Activated naive CD8-positive, alpha-beta T cell treated with anti-CD3 and anti-CD28 coated beads, Interleukin-2, amount 50 U/mL, for 16 hours (primary cell): ENCODE measurements around the gene TRIM25.
"Not testable (repeated sequence)": the region's sequence is repeated elsewhere in the genome, so short reads cannot be mapped to it uniquely, and the experiment has no call there.

Source experiments
- DNase-seq: peaks from one replicate; pipeline ENCODE4 v3.0.0-alpha.2; 2020; ENCODE audit warnings: low read depth, low spot score

The TRIM25 gene, protein sequence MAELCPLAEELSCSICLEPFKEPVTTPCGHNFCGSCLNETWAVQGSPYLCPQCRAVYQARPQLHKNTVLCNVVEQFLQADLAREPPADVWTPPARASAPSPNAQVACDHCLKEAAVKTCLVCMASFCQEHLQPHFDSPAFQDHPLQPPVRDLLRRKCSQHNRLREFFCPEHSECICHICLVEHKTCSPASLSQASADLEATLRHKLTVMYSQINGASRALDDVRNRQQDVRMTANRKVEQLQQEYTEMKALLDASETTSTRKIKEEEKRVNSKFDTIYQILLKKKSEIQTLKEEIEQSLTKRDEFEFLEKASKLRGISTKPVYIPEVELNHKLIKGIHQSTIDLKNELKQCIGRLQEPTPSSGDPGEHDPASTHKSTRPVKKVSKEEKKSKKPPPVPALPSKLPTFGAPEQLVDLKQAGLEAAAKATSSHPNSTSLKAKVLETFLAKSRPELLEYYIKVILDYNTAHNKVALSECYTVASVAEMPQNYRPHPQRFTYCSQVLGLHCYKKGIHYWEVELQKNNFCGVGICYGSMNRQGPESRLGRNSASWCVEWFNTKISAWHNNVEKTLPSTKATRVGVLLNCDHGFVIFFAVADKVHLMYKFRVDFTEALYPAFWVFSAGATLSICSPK

DNA sequence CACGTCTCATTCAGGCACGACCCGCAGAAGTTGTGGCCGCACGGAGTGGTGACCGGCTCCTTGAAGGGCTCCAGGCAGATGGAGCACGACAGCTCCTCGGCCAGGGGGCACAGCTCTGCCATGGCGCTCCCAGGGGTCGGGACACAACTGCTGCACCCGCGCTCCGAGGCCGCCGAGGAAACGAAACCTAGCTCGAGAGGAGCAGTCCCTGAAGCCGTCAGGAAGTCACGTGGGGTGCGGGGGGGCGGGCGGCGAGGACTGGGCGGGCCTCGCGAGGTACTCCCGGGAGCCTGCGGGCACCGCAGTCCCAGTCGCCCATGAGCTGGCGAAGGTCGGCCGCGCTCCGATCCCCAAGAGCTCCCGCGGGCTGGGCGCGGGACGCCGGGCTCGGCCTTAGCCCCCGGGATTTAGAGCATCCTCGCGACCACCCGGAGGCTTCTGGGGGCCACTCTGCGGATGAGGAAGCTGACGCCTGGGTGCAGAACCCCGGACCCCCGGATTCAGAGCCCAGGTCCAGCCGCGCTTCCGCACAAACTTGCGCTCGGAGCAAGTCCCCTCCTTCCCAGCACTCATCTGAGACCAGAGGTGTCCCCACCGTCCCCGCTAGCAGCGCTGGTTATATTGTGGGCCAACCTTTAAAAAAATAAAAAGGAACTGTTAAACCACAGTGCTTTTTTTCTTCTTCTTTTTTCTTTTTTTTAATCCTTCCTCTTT lies at the start of gene TRIM25:
Gene TRIM25, minus strand, starts transcription at position 183 of the 714 bp plus-strand sequence. Its CDS starts 61 bp downstream, at position 122.
- peak; percentile 84 for DNase-seq

DNA sequence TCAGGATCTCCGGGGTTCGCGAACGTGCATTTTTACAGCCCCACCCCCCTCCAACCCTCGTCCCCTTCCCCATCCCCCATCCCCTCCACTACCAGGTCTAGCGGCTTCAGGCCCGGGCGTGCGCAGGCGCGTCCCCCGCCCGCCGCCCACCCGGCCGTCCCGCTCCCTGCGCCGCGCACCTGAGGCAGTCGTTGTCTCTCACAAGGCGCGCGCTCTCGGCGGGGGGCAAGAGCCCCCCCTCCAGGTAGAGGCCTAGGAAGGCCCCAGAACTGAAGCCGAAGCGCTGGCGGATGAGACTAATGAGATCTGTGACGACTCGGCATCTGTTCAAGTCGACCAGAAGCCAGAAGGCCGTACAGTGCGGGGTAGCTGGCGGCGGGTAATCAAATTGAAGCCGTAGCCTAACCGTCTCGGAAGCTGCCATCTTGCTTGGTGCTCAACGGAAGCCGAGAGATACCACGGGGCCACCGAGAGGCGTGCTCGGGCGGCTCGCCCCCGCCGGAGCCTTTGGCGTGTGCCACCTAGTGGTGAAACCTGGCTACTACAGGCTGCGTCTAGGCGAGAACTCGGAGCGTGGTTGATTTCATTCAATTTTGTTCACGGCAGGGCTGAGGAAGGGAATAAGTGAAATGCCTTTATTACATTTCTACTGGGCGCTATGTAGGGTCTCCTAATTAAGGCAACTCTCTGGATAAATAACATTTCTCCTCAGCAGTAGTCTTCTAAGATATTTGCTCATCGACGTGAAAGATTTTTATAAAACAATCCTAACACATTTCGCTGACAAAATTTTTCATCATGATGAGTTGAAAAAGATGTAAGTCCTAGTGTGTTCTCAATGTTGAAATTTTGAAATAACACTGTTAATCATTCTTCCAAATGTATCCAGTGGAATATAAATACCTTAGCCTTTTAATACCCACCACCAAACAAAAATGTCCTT lies 47.0 kb upstream of the TRIM25 start, which contains the start of gene COIL:
Gene COIL, minus strand, starts transcription at position 455 of the 943 bp plus-strand sequence. Its CDS starts 31 bp downstream, at position 424.
- DNase-seq, result peak; percentile 86

DNA sequence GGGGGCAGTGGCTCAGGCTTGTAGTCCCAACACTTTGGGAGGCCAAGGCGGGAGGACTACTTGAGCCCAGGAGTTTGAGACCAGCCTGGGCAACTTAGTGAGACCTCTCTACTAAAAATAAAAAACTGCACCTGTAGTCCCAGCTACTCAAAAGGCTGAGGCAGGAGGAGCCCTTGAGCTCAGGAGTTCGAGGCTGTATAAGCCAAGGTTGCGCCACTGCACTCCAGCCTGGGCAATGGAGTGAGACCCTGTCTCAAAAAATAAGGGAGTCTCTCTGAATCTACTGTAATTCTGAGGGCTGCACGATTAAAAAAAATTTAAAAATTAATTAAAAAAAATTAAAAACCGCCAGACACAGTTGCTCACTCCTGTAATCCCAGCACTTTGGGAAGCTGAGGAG lies 43.1 kb upstream of the TRIM25 start:
- no peak for DNase-seq

DNA sequence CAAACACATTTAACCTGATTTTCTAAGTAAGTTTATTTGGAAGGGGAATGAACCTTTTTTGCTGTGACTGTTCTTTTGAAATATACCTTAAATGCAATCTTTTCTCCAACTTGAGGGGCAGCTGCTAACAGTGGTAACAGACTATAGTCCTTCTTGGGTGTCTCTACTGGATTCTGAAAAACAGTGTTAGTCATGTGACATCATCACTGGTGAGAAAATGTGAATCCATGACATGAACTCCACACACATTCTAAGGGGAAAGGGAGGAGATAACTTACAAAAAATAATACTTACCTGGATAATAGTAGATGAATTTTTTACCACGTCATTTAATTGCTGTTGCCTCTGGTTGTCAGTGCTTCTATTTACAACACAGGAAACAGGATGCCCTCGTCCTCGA lies 35.7 kb upstream of the TRIM25 start:
- no peak for DNase-seq

DNA sequence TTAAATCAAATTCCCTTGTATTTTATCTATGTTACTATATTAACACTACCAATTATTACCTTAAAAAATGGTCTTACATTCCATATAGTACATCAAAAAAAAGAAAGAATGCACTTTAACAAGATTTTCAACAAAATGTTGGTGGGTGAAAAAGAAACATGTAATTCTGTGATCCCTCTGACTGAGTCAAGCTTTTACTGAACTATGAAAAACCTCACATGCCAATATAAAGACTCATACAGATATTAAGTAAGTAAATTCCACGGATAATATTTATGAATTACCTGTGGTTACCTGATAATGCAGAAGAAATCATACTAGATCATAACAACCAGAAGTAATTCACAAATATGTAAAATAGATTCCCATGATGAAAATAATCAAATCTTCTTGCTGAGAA lies 34.6 kb upstream of the TRIM25 start:
- DNase-seq, result no peak

DNA sequence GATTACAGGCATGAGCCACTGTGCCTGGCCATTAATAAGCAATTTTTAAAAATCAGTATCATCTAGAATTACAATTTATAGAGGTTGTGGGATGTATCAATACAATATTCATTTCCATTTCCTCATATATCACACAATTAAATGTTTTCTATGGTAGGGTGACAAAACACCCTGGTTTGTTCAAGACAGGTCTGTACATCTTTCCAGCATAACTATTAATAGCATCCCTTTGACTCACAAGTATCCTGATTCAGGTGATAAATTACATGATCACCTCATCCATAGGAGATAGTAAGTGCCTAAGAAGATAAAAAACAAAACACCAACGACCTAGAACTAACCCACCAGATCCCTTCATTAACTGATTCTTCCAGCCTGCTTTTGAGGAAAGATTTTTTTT lies 33.9 kb upstream of the TRIM25 start:
- no peak for DNase-seq

DNA sequence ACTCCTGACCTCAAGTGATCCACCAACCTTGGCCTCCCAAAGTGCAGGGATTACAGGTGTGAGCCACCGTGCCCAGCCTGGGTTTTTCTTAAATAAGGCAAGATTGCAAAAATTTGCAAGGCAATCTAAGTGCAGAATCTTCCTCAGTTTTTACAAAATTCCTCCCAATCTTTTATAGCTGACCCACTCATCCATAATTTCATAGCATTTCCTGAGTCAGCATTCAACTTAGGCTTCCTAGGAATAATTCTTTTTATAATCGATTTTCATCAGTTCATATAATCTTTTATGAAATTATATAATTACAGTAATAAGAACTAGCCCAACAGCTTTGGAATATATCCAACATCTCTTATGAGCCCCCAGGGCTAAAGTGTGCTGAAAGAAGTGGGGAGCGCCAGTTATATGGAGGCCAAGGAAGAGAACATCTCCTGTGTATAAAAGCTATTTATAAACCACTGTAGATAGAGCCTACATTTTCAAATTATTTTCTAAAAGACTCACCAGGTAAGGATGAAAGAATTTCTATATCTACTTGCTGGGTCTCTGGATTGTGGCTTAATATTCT lies 32.2 kb upstream of the TRIM25 start:
- DNase-seq, result no peak

DNA sequence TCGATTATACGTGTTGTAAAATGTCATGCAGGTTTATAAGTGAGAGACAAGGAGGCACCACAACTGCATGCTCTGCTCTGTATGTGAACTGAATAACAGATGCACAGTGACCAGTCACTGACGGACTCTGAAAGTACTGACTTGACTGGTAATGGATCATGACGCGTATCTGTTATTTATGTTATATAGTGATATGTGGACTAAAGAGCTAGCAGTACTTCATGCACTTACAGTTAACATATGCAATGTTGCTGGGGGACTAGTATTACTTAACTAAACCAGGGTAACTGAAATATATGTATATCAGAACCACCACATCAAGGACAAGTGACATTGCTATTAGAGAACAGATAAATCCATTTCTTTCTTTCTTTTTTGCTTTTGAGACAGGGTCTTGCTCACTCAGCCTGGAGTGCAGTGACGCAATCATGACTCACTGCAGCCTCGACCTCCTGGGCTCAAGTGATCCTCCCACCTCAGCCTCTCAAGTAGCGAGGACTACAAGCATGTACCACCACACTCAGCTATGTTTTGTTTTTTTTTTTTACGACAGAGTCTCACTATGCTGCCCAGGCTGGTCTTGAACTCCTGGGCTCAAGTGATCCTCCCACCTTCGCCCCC lies 29.8 kb upstream of the TRIM25 start:
- no peak for DNase-seq

DNA sequence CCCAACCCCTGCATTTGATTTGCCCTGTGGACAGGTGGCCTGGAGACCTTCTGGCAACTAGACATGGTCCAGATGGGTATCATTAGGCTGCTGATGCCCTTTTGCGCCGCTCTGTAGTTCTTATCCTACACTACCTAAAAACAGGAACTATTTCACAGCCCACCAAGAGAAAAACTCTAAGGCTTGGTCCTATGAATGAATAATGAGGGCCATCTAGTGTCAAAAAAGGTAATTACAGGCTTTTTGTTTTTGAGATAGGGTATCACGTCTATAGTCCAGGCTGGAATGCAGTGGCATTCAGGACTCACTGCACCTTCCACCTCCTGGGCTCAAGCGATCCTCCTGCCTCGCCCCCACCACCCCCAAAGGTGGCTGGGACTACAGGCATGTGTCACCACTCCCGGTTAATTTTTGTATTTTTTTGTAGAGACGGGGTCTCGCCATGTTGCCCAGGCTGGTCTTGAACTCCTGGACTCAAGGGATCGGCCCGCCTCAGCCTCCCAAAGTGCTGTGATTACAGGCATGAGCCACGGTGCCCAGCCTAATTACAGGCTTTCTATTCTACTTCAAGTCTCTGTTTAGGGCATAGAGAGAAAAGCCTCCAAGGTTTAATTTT lies 26.1 kb upstream of the TRIM25 start:
- no peak for DNase-seq

DNA sequence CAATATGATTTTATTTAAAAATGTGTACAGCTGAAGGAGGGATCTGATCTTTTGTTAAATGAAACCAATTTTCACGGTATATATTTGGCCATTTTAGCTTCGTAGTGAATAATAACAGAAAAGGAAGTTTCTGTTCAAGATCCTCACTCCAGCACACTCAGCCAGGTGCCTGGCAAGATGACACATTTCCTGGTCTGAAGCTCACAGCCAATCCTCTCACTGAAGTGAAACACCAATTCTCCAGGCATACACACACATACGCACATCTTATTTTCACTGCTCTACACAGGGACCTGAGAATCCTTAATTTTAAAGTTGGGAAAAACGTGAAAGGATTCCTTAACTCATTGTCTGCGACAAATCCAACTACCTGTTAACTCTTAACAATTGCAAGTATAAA lies 24.4 kb upstream of the TRIM25 start:
- DNase-seq, result not testable (repeated sequence)

DNA sequence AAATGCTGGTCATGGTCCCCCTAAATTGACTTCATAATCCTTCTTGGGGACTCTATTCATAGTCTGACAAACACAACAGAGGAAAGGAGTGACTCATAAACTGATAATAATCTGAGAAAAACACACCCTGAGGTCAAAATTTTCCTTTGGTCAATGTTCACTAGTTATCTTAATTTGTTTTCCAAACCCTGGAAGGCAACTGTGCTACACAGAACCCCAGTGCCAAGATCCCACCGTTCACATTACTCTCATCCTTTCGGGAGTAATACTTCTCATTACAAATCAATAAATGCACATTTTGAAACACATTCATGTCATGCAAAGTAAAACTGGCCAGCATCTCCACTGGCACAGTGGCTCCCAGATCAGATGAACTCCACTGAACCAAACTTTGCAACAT lies 23.8 kb upstream of the TRIM25 start:
- DNase-seq, result no peak

DNA sequence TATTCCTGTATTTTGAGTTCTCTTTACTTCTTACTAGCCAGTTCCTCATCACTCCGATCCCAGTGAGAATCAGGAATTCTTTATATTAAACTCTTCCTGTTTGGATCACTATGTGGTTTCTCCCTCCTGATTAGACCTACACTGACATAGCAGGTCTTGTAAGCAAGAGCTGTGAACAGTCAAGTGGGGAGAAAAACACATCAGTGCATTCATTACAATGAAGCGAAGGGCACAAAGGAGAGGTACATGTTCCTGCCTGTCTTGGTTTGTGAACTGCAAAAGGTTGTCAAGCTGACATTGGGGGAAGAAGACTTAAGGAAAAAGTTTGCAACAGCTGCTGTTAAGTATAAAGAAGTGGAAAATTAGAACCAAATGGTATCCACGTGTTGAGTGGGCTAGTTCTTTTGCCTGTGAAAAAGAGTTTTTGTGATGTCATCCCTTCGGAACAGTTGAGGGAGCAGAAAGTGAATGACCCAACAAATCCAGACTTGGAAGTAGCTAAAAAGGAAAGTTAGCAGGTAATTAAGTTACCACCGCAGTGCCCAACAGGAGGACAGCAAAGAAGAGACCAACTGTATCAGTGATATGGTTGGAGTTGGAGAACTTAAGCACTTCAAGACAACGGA lies 23.0 kb upstream of the TRIM25 start:
- no peak for DNase-seq

DNA sequence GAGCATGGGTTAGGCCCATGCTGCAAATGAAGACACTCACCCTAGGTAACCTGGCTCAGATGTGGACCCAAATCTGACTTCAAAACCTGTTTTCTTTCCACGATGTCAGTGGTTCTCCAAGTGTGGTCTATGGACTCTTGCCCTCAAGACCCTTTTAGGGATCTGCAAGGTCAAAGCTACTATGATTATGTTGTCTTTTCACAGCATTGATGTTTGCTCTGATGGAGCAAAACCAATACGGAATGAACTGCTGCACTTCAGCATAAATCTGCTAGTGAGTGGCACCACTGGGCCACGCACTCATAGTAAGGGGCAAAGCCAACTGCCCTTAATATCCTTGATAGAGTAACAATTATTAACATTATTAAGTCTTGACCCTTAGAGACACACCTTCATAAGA lies 21.6 kb upstream of the TRIM25 start:
- no peak for DNase-seq

DNA sequence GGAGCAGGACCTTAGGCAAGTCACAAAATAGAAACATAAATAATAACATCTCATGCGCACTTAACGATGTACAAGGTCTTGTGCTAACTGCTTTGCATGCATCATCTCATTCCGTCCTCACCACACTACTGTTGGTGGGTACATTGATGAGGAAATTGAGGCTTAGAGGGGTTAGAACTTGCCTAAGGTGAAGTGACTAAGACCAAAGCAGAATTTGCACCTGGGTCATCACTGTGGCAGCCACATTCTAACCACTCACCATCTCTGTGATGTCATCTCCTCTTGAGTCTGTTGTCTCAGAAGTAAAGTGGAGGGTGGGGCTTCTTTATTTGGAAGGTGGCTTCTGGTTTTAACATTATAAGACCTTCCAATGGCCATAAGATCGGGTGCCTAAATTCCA lies 20.4 kb upstream of the TRIM25 start:
- no peak for DNase-seq

DNA sequence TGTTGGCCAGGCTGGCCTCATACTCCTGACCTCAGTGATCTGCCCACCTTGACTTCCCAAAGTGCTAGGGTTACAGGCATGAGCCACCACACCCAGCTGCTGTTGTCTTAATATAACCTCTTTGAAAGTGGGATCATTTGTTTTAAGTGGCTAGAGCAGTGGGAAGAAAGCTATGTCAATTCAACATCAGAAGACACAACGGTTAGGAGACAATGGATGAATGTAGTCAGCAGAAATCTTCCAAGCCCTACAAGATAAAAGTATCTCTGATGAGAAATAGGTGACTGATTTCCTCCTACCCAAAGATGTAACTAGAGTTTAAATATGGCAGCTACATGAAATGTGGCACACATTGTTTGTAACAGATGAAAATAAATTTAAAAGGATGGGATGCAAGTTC lies 20.0 kb upstream of the TRIM25 start:
- no peak for DNase-seq

DNA sequence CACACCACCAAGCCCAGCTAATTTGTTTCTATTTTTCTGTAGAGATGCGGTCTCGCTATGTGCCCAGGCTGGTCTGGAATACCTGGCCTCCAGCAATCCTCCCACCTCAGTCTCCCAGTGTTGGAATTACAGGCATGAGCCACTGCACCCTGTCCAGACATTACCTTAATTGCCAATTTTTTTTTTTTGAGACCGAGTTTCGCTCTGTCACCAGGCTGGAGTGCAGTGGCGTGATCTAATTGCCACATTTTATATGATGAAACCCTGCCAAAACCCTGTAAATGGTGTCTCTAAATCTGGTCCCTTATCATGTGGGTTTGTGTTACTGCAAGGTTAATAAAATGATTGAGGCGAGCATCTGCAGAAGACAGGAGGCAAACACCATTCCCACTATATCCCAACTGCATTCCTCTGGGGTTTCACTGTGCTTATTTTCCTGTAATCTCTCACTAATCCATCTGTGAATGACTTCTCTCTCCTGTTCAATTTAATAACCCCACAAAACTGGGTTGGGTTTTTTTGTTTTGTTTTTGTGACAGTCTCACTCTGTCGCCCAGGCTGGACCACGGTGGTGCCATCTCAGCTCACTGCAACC lies 19.4 kb upstream of the TRIM25 start:
- no peak for DNase-seq

DNA sequence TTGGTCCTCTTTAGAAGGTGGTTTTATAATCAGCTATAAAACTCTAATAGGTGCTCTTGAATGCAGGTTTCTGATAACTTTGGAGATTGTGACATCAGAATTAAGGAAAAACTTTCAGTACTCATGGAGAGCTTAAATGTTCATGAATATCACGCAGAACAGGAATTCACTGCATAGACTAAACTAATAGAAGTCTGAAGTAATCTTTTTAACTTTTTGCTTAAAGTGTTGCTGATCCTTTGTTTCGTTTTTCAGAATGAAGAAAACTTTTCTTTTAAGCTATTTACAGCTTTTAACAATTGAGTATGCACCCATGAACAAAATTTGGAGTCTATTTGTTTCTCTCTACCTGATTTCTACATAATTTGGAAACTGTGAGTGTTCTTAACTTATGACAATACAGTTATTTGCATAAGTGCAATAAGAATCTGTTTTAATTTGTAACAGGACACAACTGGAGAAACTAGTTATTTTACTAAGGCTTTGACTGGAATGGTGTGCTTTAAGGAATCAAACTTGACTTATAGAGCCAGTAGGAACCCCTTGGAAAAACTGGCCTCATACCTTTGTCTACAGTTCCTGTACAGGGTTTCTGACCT lies 17.0 kb upstream of the TRIM25 start:
- no peak for DNase-seq

DNA sequence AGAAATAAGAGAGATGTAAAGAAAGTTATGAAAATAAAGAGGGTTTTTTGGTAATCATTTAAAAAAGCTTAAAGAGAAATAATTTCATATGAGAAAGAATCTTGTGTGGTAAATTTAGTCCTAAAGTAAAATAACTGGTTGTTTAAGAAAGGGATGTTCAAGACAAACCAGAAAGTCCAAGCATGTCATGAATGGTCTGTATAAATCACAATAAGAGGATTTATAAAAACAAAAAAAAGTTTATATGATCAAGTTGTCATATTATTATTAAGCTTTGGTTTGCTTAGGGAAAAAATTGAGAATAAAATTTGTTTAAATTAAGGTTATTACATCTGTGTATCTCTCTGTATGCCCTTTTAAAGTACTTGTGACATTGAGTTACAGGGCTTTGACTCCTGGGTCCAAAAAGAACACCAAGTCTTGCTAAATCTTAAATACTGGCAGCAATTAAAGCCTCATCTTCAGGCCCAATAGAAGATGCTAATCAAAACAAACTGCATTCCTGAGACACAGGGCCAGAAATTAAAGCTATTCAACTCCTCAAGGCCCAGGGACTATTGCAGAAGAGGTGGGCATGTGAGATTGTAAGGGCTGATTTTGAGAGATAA lies 15.6 kb upstream of the TRIM25 start:
- no peak for DNase-seq
